CD4-positive, alpha-beta T cell treated with Interleukin-4 for 1 hour (primary cell): ENCODE measurements around the gene MCCC2.
"Not testable (repeated sequence)": the region's sequence is repeated elsewhere in the genome, so short reads cannot be mapped to it uniquely, and the experiment has no call there.

Experiments used
- DNase-seq, 2 donors: peaks; one replicate each; pipeline ENCODE4 v3.0.0-alpha.2; 2020 to 2022

MCCC2 gene

GRCh38 chr5:71663191-71663969 is 76.2 kb downstream of the MCCC2 start:
- DNase-seq, result no peak

GRCh38 chr5:71664615-71665014 is 77.5 kb downstream of the MCCC2 start:
- not testable (repeated sequence) for DNase-seq

GRCh38 chr5:71666321-71666720 is 79.2 kb downstream of the MCCC2 start:
- no peak for DNase-seq

- no peak for DNase-seq
Observed at GRCh38 chr5:71677977-71678376, 90.8 kb downstream of the MCCC2 start.

GRCh38 chr5:71679714-71680113 is 92.6 kb downstream of the MCCC2 start:
- DNase-seq, result no peak

GRCh38 chr5:71680510-71680909 is 93.4 kb downstream of the MCCC2 start:
- DNase-seq, result no peak

- no peak for DNase-seq
Observed at GRCh38 chr5:71681296-71681695, 94.2 kb downstream of the MCCC2 start.

GRCh38 chr5:71684309-71684708 is 97.2 kb downstream of the MCCC2 start:
- no peak for DNase-seq

- no peak for DNase-seq
Observed at GRCh38 chr5:71693828-71694427, 106.8 kb downstream of the MCCC2 start.

- DNase-seq, result no peak
Observed at GRCh38 chr5:71695071-71695470, 107.9 kb downstream of the MCCC2 start.

GRCh38 chr5:71695595-71695994 is 108.5 kb downstream of the MCCC2 start:
- no peak for DNase-seq

GRCh38 chr5:71697967-71698366 is 110.8 kb downstream of the MCCC2 start:
- DNase-seq, result no peak

GRCh38 chr5:71699233-71699632 is 112.1 kb downstream of the MCCC2 start:
- no peak for DNase-seq

GRCh38 chr5:71699751-71700150 is 112.6 kb downstream of the MCCC2 start:
- DNase-seq, result no peak

- no peak for DNase-seq
Observed at GRCh38 chr5:71700803-71701202, 113.7 kb downstream of the MCCC2 start.

- DNase-seq, result no peak
Observed at GRCh38 chr5:71701407-71701806, 114.3 kb downstream of the MCCC2 start.

GRCh38 chr5:71703941-71704340 is 116.8 kb downstream of the MCCC2 start:
- DNase-seq, result no peak

GRCh38 chr5:71705421-71705820 is 118.3 kb downstream of the MCCC2 start:
- DNase-seq, result no peak

GRCh38 chr5:71706906-71707305 is 119.8 kb downstream of the MCCC2 start:
- no peak for DNase-seq
